GM18870 (cell line): ENCODE data around the gene NRBF2.

Experiments used
- ATAC-seq: cut with Tn5 transposase; IDR thresholded peaks from one replicate; pipeline ENCODE4 v1.9.1; 2021; ENCODE audit warnings: moderate library complexity; ENCODE audit not compliant: unreplicated experiment

Gene NRBF2

GRCh38 chr10:63157845-63158624 lies 24.9 kb downstream of the NRBF2 start:
- ATAC-seq, result peak; percentile 60

GRCh38 chr10:63161592-63161991 lies 28.5 kb downstream of the NRBF2 start:
- no peak for ATAC-seq

GRCh38 chr10:63164166-63164623 lies 31.1 kb downstream of the NRBF2 start:
- ATAC-seq, result no peak

- ATAC-seq, result no peak
These were observed 32.1 kb downstream of the NRBF2 start for GRCh38 chr10:63165249-63165648.

- no peak for ATAC-seq
These were observed 33.7 kb downstream of the NRBF2 start for GRCh38 chr10:63166742-63167258.

- ATAC-seq, result no peak
These were observed 35.8 kb downstream of the NRBF2 start for GRCh38 chr10:63168821-63169462.

GRCh38 chr10:63169624-63170023 lies 36.5 kb downstream of the NRBF2 start:
- no peak for ATAC-seq

- no peak for ATAC-seq
These were observed 38.2 kb downstream of the NRBF2 start for GRCh38 chr10:63171255-63171855.

- no peak for ATAC-seq
These were observed 38.8 kb downstream of the NRBF2 start for GRCh38 chr10:63171926-63172325.

- ATAC-seq, result peak; percentile 99
These were observed 40.5 kb downstream of the NRBF2 start for GRCh38 chr10:63173468-63174232.

- no peak for ATAC-seq
These were observed 42.4 kb downstream of the NRBF2 start for GRCh38 chr10:63175534-63175933.

- no peak for ATAC-seq
These were observed 59.7 kb downstream of the NRBF2 start for GRCh38 chr10:63192826-63193225.

GRCh38 chr10:63197344-63198092 lies 64.4 kb downstream of the NRBF2 start:
- no peak for ATAC-seq

GRCh38 chr10:63199716-63200115 lies 66.6 kb downstream of the NRBF2 start:
- no peak for ATAC-seq

- no peak for ATAC-seq
These were observed 67.3 kb downstream of the NRBF2 start for GRCh38 chr10:63200431-63200830.

GRCh38 chr10:63201118-63201517 lies 68.0 kb downstream of the NRBF2 start:
- ATAC-seq, result no peak
